Progenitor cell of endocrine pancreas (in vitro differentiated cells): Measurements from ENCODE around the gene KCNA3. TPM values are rescaled to one million over a fixed set of nuclear protein-coding genes. Genes with fewer than 3 reads are reported as not detected.

Experiments
- total RNA-seq: library from RNA; stranded (reverse); gene quantifications from 2 replicates; pipeline ENCODE4 v1.2.1, GENCODE V29; 2021

Gene KCNA3
- total RNA-seq, 1 donor from 2014 or later, result 0.72 TPM

Other genes with a start within 250 kb of the KCNA3 start
- gene PROK1, start 223.8 kb downstream of the KCNA3 start, total RNA-seq, result not detected in 2 replicates
- gene KCNA10, start 155.8 kb downstream of the KCNA3 start, total RNA-seq, result not detected in 2 replicates
- gene KCNA2, start 68.6 kb downstream of the KCNA3 start, total RNA-seq, result 0.05 TPM in 1 of 2 replicates, not detected in the other
- gene CD53, start 198.2 kb upstream of the KCNA3 start, total RNA-seq, result not detected in 2 replicates